ENCODE data around the gene RASGRF1.

The RASGRF1 gene

GRCh38 chr15:78990278-78990677 lies 100.3 kb downstream of the RASGRF1 start:
- DNase-seq (ENCODE audit: low read depth in 2 of 2, low spot score in 1 of 2) = no peak

- no peak for DNase-seq (ENCODE audit: low read depth in 2 of 2, low spot score in 1 of 2)
Observed at GRCh38 chr15:78989701-78990240, 100.8 kb downstream of the RASGRF1 start.

GRCh38 chr15:78988361-78988911 lies 102.1 kb downstream of the RASGRF1 start:
- no peak for DNase-seq (ENCODE audit: low read depth in 2 of 2, low spot score in 1 of 2)

- DNase-seq (ENCODE audit: low read depth in 2 of 2, low spot score in 1 of 2) = no peak
Observed at GRCh38 chr15:78987556-78988360, 102.8 kb downstream of the RASGRF1 start.

- no peak for DNase-seq (ENCODE audit: low read depth in 2 of 2, low spot score in 1 of 2)
Observed at GRCh38 chr15:78985859-78986475, 104.6 kb downstream of the RASGRF1 start.

- DNase-seq (ENCODE audit: low read depth in 2 of 2, low spot score in 1 of 2) = no peak
Observed at GRCh38 chr15:78984041-78984440, 106.5 kb downstream of the RASGRF1 start.

- no peak for DNase-seq (ENCODE audit: low read depth in 2 of 2, low spot score in 1 of 2)
Observed at GRCh38 chr15:78983146-78983918, 107.2 kb downstream of the RASGRF1 start.

- DNase-seq (ENCODE audit: low read depth in 2 of 2, low spot score in 1 of 2) = no peak
Observed at GRCh38 chr15:78982736-78983135, 107.8 kb downstream of the RASGRF1 start.

- DNase-seq (ENCODE audit: low read depth in 2 of 2, low spot score in 1 of 2) = no peak
Observed at GRCh38 chr15:78981532-78982313, 108.9 kb downstream of the RASGRF1 start.

- DNase-seq (ENCODE audit: low read depth in 2 of 2, low spot score in 1 of 2) = no peak
Observed at GRCh38 chr15:78979456-78980320, 110.9 kb downstream of the RASGRF1 start.

- no peak for DNase-seq (ENCODE audit: low read depth in 2 of 2, low spot score in 1 of 2)
Observed at GRCh38 chr15:78978601-78979179, 111.9 kb downstream of the RASGRF1 start.

- no peak for DNase-seq (ENCODE audit: low read depth in 2 of 2, low spot score in 1 of 2)
Observed at GRCh38 chr15:78977591-78978347, 112.8 kb downstream of the RASGRF1 start.

- DNase-seq (ENCODE audit: low read depth in 2 of 2, low spot score in 1 of 2) = no peak
Observed at GRCh38 chr15:78977091-78977571, 113.4 kb downstream of the RASGRF1 start.

- no peak for DNase-seq (ENCODE audit: low read depth in 2 of 2, low spot score in 1 of 2)
Observed at GRCh38 chr15:78976691-78977090, 113.9 kb downstream of the RASGRF1 start.

- no peak for DNase-seq (ENCODE audit: low read depth in 2 of 2, low spot score in 1 of 2)
Observed at GRCh38 chr15:78974272-78974918, 116.2 kb downstream of the RASGRF1 start.

GRCh38 chr15:78969687-78970349 lies 120.8 kb downstream of the RASGRF1 start:
- DNase-seq (ENCODE audit: low read depth in 2 of 2, low spot score in 1 of 2) = no peak

- no peak for DNase-seq (ENCODE audit: low read depth in 2 of 2, low spot score in 1 of 2)
Observed at GRCh38 chr15:78968539-78969271, 121.9 kb downstream of the RASGRF1 start.

Data from stimulated activated CD8-positive, alpha-beta memory T cell treated with anti-CD3 and anti-CD28 coated beads, Interleukin-4, amount 100 ng/mL, for 1 hour (primary cell).